ENCODE measurements around the gene SSBP4. TPM values are rescaled to one million over a fixed set of nuclear protein-coding genes. Genes with fewer than 3 reads are reported as not detected.

SSBP4 gene
- total and polyA plus RNA-seq, 2 of the 4 experiments (the other 2 are of a cell fraction), result 14.9 to 39.7 TPM

GRCh38 chr19:18416778-18417249 lies 2.4 kb upstream of the SSBP4 start:
- Histone ChIP-seq H4K5ac (ENCODE audit: low read depth, low read length) (peak overlapping the region; percentile 96), H3K4me3 (ENCODE audit: insufficient read depth, low read depth, low read length) (peak overlapping the region; percentile 32), H4K91ac (ENCODE audit: insufficient read depth, low read depth, low read length) (peak overlapping the region; percentile 98), H2AK9ac (replicated peaks; ENCODE audit: low read depth, low read length, poor library complexity) (peak overlapping the region; percentile 99), H2BK120ac (ENCODE audit: low read depth, low read length) (peak overlapping the region; percentile 89), H3K4me2 (ENCODE audit: low read depth, low read length) (peak overlapping the region; percentile 87), H4K8ac (ENCODE audit: low read depth in 2 of 2, low read length in 2 of 2) (peak overlapping the region; percentile 88 to 99), H3K79me1 (ENCODE audit: low read depth in 1 of 2, low read length in 2 of 2) (peaks cover 0 to 32% of the 10 kb centered on the region in 2 experiments; a peak in 3 of 4 replicates), H3K23ac (ENCODE audit: low read depth, low read length) (peak overlapping the region; percentile 98), H2AFZ (replicated peaks; ENCODE audit: low read length, poor library complexity) (peak overlapping the region; percentile 97), H3K36me3 (ENCODE audit: control insufficient read depth, insufficient read depth, low read length) (no peaks in the 10 kb centered on the region), H3K4ac (ENCODE audit: low read depth, low read length) (peak overlapping the region; percentile 97), H3K9me3 (ENCODE audit: control insufficient read depth, insufficient read depth, low read length) (no peaks in the 10 kb centered on the region), H3K56ac (ENCODE audit: extremely low read depth, insufficient read depth, low read length) (peak overlapping the region; percentile 88), H4K20me1 (ENCODE audit: insufficient read depth, low read length) (peaks cover 15% of the 10 kb centered on the region), H3K14ac (replicated peaks; ENCODE audit: low read depth, low read length) (peak overlapping the region; percentile 84), H3K9me1 (ENCODE audit: insufficient read depth, low read length) (peaks cover 16% of the 10 kb centered on the region; the same call in 1 of the 2 replicates), H3K27me3 (ENCODE audit: control insufficient read depth, insufficient read depth, low read length) (no peaks in the 10 kb centered on the region), H2AK5ac (ENCODE audit: low read depth, low read length) (peak overlapping the region; percentile 98), H2BK5ac (ENCODE audit: low read depth, low read length, poor library complexity, severe bottlenecking) (peak overlapping the region; percentile 84), H3K18ac (ENCODE audit: low read depth, low read length) (peak overlapping the region; percentile 82), H2BK20ac (ENCODE audit: low read depth, low read length) (peak overlapping the region; percentile 72), H2BK15ac (ENCODE audit: low read depth, low read length) (peak overlapping the region; percentile 91), H3K4me1 (ENCODE audit: control insufficient read depth, insufficient read depth, low read length) (peaks cover 37% of the 10 kb centered on the region), H3K27ac (ENCODE audit: insufficient read depth, low read length) (peak overlapping the region; percentile 80), H3K9ac (ENCODE audit: low read depth, low read length) (peak overlapping the region; percentile 72)
- intact Hi-C loops (cut with micrococcal nuclease) (loop anchor here (5.0 to 10.0 kb wide), 2 partner anchors 140 to 212 kb away; partner anchors contain the start of gene RAB3A), dilution Hi-C loops (cut with HindIII; ENCODE audit: low sequenced_read_pairs, unreplicated experiment) (no loop called here), in situ Hi-C loops (cut with MboI; ENCODE audit: low sequenced_read_pairs) (loop anchor here (10.0 kb wide), 2 partner anchors 222 to 302 kb away; partner anchors contain the start of gene MPV17L2)
- ChIA-PET CTCF (interaction anchor here (1.5 kb wide), 1 partner anchor 137 kb away, joined by 5 read pairs; no protein-coding TSS in a partner anchor), POLR2A (ENCODE audit: unreplicated experiment) (interaction anchor here (1.1 kb wide), 1 partner anchor 135 kb away, joined by 4 read pairs; the partner anchor contains the start of gene JUND)
- ATAC-seq (ENCODE audit: low read depth) (peak; percentile 55), DNase-seq (peak; percentile 78)
- no TSS peak for BruUV-seq (replicated peaks)
- TF ChIP-seq MXI1 (IDR thresholded peaks at IDR 0.05; ENCODE audit: borderline replicate concordance, low read depth, low read length) (0 out of 2 replicates have a peak, but pooled peaks have one; percentile 16), MAZ (IDR thresholded peaks at IDR 0.05; ENCODE audit: borderline replicate concordance, low read depth, low read length) (peak; percentile 98), CTCF (conservative IDR thresholded peaks at IDR 0.05; ENCODE audit: low read depth, low read length) (no peak), MAFK (IDR thresholded peaks at IDR 0.05; ENCODE audit: low read depth, low read length) (no peak), BHLHE40 (IDR thresholded peaks at IDR 0.05; ENCODE audit: low read depth, low read length) (0 out of 2 replicates have a peak, but pooled peaks have one; percentile 1), ELK1 (IDR thresholded peaks at IDR 0.05; ENCODE audit: borderline replicate concordance, low read depth, low read length) (no peak), CHD1 (IDR thresholded peaks at IDR 0.05; ENCODE audit: low read depth, low read length) (no peak), POLR2A (IDR thresholded peaks at IDR 0.05; ENCODE audit: low read depth, low read length) (peak; percentile 33)
- 0% methylated on average over 13 of the region's 44 CpGs; no CpG with 5 or more reads in 1 of the 2 experiments for WGBS, 2 experiments (ENCODE audit: extremely low coverage in 2 of 2, insufficient read length in 1 of 2)
